Measurements from ENCODE around the gene DACH1. TPM values are rescaled to one million over a fixed set of nuclear protein-coding genes. Genes with fewer than 3 reads are reported as not detected.

Gene DACH1
- total and polyA plus RNA-seq, 2 of the 8 experiments (the other 6 are each of a cell fraction or from before 2014, with no cell fraction given) = 0.12 to 0.67 TPM

DNA sequence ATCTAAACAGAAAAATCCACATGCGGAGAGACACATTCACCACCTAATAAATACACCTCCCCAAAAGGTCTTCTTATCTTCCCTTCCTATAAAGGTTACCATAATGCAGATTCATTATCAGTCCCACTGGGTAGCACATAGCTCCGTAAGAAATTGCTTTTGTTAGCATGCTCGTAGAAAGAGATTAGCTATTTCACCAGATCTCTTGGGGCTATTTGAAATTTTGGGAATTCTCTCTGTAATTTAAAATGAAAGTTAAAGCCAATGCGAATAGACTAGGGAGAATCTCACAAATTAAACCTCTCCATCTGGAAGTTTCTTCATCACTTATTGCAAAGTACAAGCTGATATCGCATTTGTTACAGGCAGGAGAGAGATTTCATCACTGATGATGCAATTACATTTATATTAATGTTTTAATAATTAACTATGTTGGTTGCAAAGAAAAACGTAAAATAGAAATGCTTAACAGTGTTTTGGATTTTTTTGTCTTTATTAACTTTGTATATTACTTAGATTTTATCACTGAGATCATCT is 12.9 kb upstream of the DACH1 start (continued):
- TF ChIP-seq, protein P1, sequence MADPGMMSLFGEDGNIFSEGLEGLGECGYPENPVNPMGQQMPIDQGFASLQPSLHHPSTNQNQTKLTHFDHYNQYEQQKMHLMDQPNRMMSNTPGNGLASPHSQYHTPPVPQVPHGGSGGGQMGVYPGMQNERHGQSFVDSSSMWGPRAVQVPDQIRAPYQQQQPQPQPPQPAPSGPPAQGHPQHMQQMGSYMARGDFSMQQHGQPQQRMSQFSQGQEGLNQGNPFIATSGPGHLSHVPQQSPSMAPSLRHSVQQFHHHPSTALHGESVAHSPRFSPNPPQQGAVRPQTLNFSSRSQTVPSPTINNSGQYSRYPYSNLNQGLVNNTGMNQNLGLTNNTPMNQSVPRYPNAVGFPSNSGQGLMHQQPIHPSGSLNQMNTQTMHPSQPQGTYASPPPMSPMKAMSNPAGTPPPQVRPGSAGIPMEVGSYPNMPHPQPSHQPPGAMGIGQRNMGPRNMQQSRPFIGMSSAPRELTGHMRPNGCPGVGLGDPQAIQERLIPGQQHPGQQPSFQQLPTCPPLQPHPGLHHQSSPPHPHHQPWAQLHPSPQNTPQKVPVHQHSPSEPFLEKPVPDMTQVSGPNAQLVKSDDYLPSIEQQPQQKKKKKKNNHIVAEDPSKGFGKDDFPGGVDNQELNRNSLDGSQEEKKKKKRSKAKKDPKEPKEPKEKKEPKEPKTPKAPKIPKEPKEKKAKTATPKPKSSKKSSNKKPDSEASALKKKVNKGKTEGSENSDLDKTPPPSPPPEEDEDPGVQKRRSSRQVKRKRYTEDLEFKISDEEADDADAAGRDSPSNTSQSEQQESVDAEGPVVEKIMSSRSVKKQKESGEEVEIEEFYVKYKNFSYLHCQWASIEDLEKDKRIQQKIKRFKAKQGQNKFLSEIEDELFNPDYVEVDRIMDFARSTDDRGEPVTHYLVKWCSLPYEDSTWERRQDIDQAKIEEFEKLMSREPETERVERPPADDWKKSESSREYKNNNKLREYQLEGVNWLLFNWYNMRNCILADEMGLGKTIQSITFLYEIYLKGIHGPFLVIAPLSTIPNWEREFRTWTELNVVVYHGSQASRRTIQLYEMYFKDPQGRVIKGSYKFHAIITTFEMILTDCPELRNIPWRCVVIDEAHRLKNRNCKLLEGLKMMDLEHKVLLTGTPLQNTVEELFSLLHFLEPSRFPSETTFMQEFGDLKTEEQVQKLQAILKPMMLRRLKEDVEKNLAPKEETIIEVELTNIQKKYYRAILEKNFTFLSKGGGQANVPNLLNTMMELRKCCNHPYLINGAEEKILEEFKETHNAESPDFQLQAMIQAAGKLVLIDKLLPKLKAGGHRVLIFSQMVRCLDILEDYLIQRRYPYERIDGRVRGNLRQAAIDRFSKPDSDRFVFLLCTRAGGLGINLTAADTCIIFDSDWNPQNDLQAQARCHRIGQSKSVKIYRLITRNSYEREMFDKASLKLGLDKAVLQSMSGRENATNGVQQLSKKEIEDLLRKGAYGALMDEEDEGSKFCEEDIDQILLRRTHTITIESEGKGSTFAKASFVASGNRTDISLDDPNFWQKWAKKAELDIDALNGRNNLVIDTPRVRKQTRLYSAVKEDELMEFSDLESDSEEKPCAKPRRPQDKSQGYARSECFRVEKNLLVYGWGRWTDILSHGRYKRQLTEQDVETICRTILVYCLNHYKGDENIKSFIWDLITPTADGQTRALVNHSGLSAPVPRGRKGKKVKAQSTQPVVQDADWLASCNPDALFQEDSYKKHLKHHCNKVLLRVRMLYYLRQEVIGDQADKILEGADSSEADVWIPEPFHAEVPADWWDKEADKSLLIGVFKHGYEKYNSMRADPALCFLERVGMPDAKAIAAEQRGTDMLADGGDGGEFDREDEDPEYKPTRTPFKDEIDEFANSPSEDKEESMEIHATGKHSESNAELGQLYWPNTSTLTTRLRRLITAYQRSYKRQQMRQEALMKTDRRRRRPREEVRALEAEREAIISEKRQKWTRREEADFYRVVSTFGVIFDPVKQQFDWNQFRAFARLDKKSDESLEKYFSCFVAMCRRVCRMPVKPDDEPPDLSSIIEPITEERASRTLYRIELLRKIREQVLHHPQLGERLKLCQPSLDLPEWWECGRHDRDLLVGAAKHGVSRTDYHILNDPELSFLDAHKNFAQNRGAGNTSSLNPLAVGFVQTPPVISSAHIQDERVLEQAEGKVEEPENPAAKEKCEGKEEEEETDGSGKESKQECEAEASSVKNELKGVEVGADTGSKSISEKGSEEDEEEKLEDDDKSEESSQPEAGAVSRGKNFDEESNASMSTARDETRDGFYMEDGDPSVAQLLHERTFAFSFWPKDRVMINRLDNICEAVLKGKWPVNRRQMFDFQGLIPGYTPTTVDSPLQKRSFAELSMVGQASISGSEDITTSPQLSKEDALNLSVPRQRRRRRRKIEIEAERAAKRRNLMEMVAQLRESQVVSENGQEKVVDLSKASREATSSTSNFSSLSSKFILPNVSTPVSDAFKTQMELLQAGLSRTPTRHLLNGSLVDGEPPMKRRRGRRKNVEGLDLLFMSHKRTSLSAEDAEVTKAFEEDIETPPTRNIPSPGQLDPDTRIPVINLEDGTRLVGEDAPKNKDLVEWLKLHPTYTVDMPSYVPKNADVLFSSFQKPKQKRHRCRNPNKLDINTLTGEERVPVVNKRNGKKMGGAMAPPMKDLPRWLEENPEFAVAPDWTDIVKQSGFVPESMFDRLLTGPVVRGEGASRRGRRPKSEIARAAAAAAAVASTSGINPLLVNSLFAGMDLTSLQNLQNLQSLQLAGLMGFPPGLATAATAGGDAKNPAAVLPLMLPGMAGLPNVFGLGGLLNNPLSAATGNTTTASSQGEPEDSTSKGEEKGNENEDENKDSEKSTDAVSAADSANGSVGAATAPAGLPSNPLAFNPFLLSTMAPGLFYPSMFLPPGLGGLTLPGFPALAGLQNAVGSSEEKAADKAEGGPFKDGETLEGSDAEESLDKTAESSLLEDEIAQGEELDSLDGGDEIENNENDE (IDR thresholded peaks at IDR 0.05; ENCODE audit: insufficient replicate concordance, low read length) = no peak
- TF ChIP-seq POLR2AphosphoS5 (IDR thresholded peaks at IDR 0.05; ENCODE audit: low read depth, low read length) (no peak), SRF (IDR thresholded peaks at IDR 0.05; ENCODE audit: low read depth, low read length) (no peak), KDM4A (IDR thresholded peaks at IDR 0.05; ENCODE audit: low read depth, low read length, severe bottlenecking) (no peak)

Measured in H1 (cell line).